ENCODE measurements around the gene MAD2L1BP.
"Not testable (repeated sequence)": the region's sequence is repeated elsewhere in the genome, so short reads cannot be mapped to it uniquely, and the experiment has no call there.

MAD2L1BP gene

GRCh38 chr6:43627008-43627825, 8.4 kb upstream of the MAD2L1BP start:
- no peak for TF ChIP-seq CTCF (IDR thresholded peaks at IDR 0.05)
- TF ChIP-seq ZFX (IDR thresholded peaks at IDR 0.05; ENCODE audit: borderline replicate concordance), result no peak
- peak overlapping the region; percentile 96 for H3K27ac ChIP-seq

GRCh38 chr6:43628393-43629103, 7.1 kb upstream of the MAD2L1BP start:
- H3K27ac ChIP-seq, result peak overlapping the region; percentile 96
- no peak for TF ChIP-seq CTCF (IDR thresholded peaks at IDR 0.05)
- TF ChIP-seq ZFX (IDR thresholded peaks at IDR 0.05; ENCODE audit: borderline replicate concordance), result no peak

- H3K27ac ChIP-seq, result peak within 1 kb of the TSS; percentile 96
- TF ChIP-seq CTCF (IDR thresholded peaks at IDR 0.05) (no peak), ZFX (IDR thresholded peaks at IDR 0.05; ENCODE audit: borderline replicate concordance) (no peak)
Observed at GRCh38 chr6:43629104-43629504, 6.5 kb upstream of the MAD2L1BP start, which contains the start of gene GTPBP2. Gene GTPBP2, minus strand, starts transcription at chr6:43629264. Its CDS starts 102 bp downstream, at chr6:43629162.

- H3K27ac ChIP-seq, result peak overlapping the region; percentile 96
Observed at GRCh38 chr6:43629505-43630300, 5.9 kb upstream of the MAD2L1BP start.

GRCh38 chr6:43630980-43631619, 4.5 kb upstream of the MAD2L1BP start:
- TF ChIP-seq ZFX (IDR thresholded peaks at IDR 0.05; ENCODE audit: borderline replicate concordance) (no peak), CTCF (IDR thresholded peaks at IDR 0.05) (no peak)
- H3K27ac ChIP-seq, result peak overlapping the region; percentile 96

More at GRCh38 chr6:43629505-43630300, 5.9 kb upstream of the MAD2L1BP start:
- TF ChIP-seq CTCF (IDR thresholded peaks at IDR 0.05), result no peak
- no peak for TF ChIP-seq ZFX (IDR thresholded peaks at IDR 0.05; ENCODE audit: borderline replicate concordance)

GRCh38 chr6:43633002-43633401, 2.6 kb upstream of the MAD2L1BP start:
- not testable (repeated sequence) for H3K27ac ChIP-seq

GRCh38 chr6:43634702-43635303, 837 bp upstream of the MAD2L1BP start:
- TF ChIP-seq ZFX (IDR thresholded peaks at IDR 0.05; ENCODE audit: borderline replicate concordance), result no peak
- TF ChIP-seq CTCF (IDR thresholded peaks at IDR 0.05), result no peak
- peak overlapping the region; percentile 69 for H3K27ac ChIP-seq

Data from 22Rv1 (cell line).